KMS-11 (cell line): ENCODE results near the gene PRRT3.

Source experiments
- H2AFZ ChIP-seq: fragments of 200-600 bp; sonication (generic); 2 replicates; pipeline ENCODE4 v1.6.1; 2016; ENCODE audit warnings: antibody characterized with exemption, mixed run types, low read depth
- H3K27ac ChIP-seq: fragments of 200-600 bp; sonication (generic); 2 replicates; pipeline ENCODE4 v1.6.1; 2016; ENCODE audit warnings: mild to moderate bottlenecking, mixed run types
- H3K27me3 ChIP-seq: fragments of 200-600 bp; sonication (generic); 2 replicates; pipeline ENCODE4 v1.6.1; 2017; ENCODE audit warnings: mild to moderate bottlenecking, low read depth, mixed run types, moderate library complexity; ENCODE audit not compliant: insufficient read depth
- H3K36me3 ChIP-seq: fragments of 200-600 bp; sonication (generic); 2 replicates; pipeline ENCODE4 v1.6.1; 2017; ENCODE audit warnings: mild to moderate bottlenecking, mixed run types; ENCODE audit not compliant: insufficient read depth
- H3K4me1 ChIP-seq: fragments of 200-600 bp; sonication (generic); 2 replicates; pipeline ENCODE4 v1.6.1; 2016; ENCODE audit warnings: mild to moderate bottlenecking, low read depth, mixed run types; ENCODE audit not compliant: poor library complexity, severe bottlenecking
- H3K4me2 ChIP-seq: fragments of 200-600 bp; sonication (generic); 2 replicates; pipeline ENCODE4 v1.7.0; 2016; ENCODE audit warnings: mild to moderate bottlenecking, mixed run types
- H3K4me3 ChIP-seq: fragments of 200-600 bp; sonication (generic); IDR thresholded peaks from 2 replicates; pipeline ENCODE4 v1.6.1; 2017; ENCODE audit warnings: low read depth, low read length, mixed read lengths; ENCODE audit not compliant: insufficient read depth
- H3K79me2 ChIP-seq: fragments of 200-600 bp; sonication (generic); 2 replicates; pipeline ENCODE4 v1.6.1; 2016; ENCODE audit warnings: low read depth, mixed run types; ENCODE audit not compliant: insufficient read depth
- H3K9ac ChIP-seq: fragments of 200-600 bp; sonication (generic); 2 replicates; pipeline ENCODE4 v1.6.1; 2016; ENCODE audit warnings: mild to moderate bottlenecking, mixed run types
- H4K20me1 ChIP-seq: fragments of 200-600 bp; sonication (generic); 2 replicates; pipeline ENCODE4 v1.6.1; 2016; ENCODE audit warnings: mild to moderate bottlenecking, mixed run types; ENCODE audit not compliant: insufficient read depth
- TF ChIP-seq, protein P1 (sequence below): fragments of 200-600 bp; sonication (generic); conservative IDR thresholded peaks from 2 replicates; pipeline ENCODE4 v1.6.1; 2017; ENCODE audit warnings: low read depth, mild to moderate bottlenecking, antibody characterized with exemption, low read length, moderate library complexity, mixed read lengths

Gene PRRT3

DNA sequence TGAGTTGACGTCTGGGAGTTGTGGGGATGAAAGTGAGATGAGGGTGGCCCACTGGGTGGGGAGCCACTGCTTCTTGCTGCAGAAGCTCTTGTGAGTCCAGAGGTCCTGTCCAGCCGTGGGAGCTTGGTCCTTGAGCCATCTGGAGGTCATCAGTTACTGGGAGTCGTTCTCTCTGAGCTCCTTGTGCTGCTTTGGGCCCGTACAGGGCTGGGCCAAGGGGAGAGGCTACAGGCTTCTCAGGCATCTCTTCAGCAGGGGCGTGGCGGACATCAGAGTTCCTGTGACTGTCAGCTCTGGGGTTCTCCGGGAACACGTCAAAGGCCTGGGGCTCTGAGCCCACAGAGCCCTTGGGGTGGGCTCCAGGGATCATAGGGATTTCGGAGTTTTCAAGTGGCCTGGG, 2.6 kb downstream of the PRRT3 start:
- peaks cover 5% of the 10 kb centered on the region for H3K4me1 ChIP-seq
- no peak overlapping the region for H3K4me3 ChIP-seq
- no peaks in the 10 kb centered on the region for H3K79me2 ChIP-seq
- no peaks in the 10 kb centered on the region for H4K20me1 ChIP-seq
- TF ChIP-seq, protein P1, sequence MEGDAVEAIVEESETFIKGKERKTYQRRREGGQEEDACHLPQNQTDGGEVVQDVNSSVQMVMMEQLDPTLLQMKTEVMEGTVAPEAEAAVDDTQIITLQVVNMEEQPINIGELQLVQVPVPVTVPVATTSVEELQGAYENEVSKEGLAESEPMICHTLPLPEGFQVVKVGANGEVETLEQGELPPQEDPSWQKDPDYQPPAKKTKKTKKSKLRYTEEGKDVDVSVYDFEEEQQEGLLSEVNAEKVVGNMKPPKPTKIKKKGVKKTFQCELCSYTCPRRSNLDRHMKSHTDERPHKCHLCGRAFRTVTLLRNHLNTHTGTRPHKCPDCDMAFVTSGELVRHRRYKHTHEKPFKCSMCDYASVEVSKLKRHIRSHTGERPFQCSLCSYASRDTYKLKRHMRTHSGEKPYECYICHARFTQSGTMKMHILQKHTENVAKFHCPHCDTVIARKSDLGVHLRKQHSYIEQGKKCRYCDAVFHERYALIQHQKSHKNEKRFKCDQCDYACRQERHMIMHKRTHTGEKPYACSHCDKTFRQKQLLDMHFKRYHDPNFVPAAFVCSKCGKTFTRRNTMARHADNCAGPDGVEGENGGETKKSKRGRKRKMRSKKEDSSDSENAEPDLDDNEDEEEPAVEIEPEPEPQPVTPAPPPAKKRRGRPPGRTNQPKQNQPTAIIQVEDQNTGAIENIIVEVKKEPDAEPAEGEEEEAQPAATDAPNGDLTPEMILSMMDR: no peak
- H3K4me2 ChIP-seq: no peak overlapping the region
- no peaks in the 10 kb centered on the region for H3K27me3 ChIP-seq
- no peaks in the 10 kb centered on the region for H3K36me3 ChIP-seq
- H3K27ac ChIP-seq: no peak overlapping the region
- no peak overlapping the region for H2AFZ ChIP-seq
- no peak overlapping the region for H3K9ac ChIP-seq

GRCh38 chr3:9949115-9949514, 3.1 kb downstream of the PRRT3 start:
- no peak overlapping the region for H3K4me2 ChIP-seq
- H2AFZ ChIP-seq: no peak overlapping the region
- H3K27me3 ChIP-seq: no peaks in the 10 kb centered on the region
- peaks cover 5% of the 10 kb centered on the region for H3K4me1 ChIP-seq
- TF ChIP-seq, protein P1: no peak
- H3K36me3 ChIP-seq: no peaks in the 10 kb centered on the region
- no peak overlapping the region for H3K9ac ChIP-seq
- no peak overlapping the region for H3K27ac ChIP-seq
- H4K20me1 ChIP-seq: no peaks in the 10 kb centered on the region
- no peak overlapping the region for H3K4me3 ChIP-seq
- no peaks in the 10 kb centered on the region for H3K79me2 ChIP-seq

GRCh38 chr3:9948586-9948985, 3.6 kb downstream of the PRRT3 start:
- no peaks in the 10 kb centered on the region for H3K36me3 ChIP-seq
- H3K9ac ChIP-seq: no peak overlapping the region
- no peaks in the 10 kb centered on the region for H4K20me1 ChIP-seq
- no peaks in the 10 kb centered on the region for H3K79me2 ChIP-seq
- no peak overlapping the region for H3K4me3 ChIP-seq
- H3K4me2 ChIP-seq: no peak overlapping the region
- peaks cover 5% of the 10 kb centered on the region for H3K4me1 ChIP-seq
- no peak overlapping the region for H2AFZ ChIP-seq
- no peak overlapping the region for H3K27ac ChIP-seq
- TF ChIP-seq, protein P1: no peak
- no peaks in the 10 kb centered on the region for H3K27me3 ChIP-seq

- no peaks in the 10 kb centered on the region for H3K27me3 ChIP-seq
- H3K4me2 ChIP-seq: no peak overlapping the region
- no peak overlapping the region for H3K4me3 ChIP-seq
- no peak overlapping the region for H2AFZ ChIP-seq
- H3K36me3 ChIP-seq: no peaks in the 10 kb centered on the region
- H3K4me1 ChIP-seq: peaks cover 5% of the 10 kb centered on the region
- no peak overlapping the region for H3K9ac ChIP-seq
- no peak overlapping the region for H3K27ac ChIP-seq
- TF ChIP-seq, protein P1: no peak
- H4K20me1 ChIP-seq: no peaks in the 10 kb centered on the region
- H3K79me2 ChIP-seq: no peaks in the 10 kb centered on the region
These were observed 4.9 kb downstream of the PRRT3 start for GRCh38 chr3:9947025-9947995.
